Osteocyte (in vitro differentiated cells): Measurements from ENCODE around the gene CDH10. TPM values are rescaled to one million over a fixed set of nuclear protein-coding genes. Genes with fewer than 3 reads are reported as not detected.

Experiments used
- DNase-seq: peaks from one replicate; pipeline ENCODE4 v3.0.0; 2021; ENCODE audit warnings: mixed read lengths; ENCODE audit not compliant: unreplicated experiment; ENCODE audit errors: extremely low spot score
- H3K27ac Mint-ChIP-seq: one replicate; pipeline ENCODE4 v1.8.0; 2021; ENCODE audit warnings: mild to moderate bottlenecking, mixed read lengths; ENCODE audit not compliant: unreplicated experiment
- H3K27me3 Mint-ChIP-seq: one replicate; pipeline ENCODE4 v1.8.0; 2021; ENCODE audit warnings: mixed read lengths; ENCODE audit not compliant: unreplicated experiment
- H3K36me3 Mint-ChIP-seq: one replicate; pipeline ENCODE4 v1.8.0; 2021; ENCODE audit warnings: mixed read lengths; ENCODE audit not compliant: unreplicated experiment
- H3K4me1 Mint-ChIP-seq: one replicate; pipeline ENCODE4 v1.8.0; 2021; ENCODE audit warnings: mixed read lengths; ENCODE audit not compliant: unreplicated experiment
- H3K4me3 Mint-ChIP-seq: one replicate; pipeline ENCODE4 v1.8.0; 2021; ENCODE audit warnings: mild to moderate bottlenecking, moderate library complexity, mixed read lengths; ENCODE audit not compliant: unreplicated experiment
- H3K9me3 Mint-ChIP-seq: one replicate; pipeline ENCODE4 v1.8.0; 2021; ENCODE audit warnings: mixed read lengths; ENCODE audit not compliant: unreplicated experiment
- CTCF ChIP-seq: fragments of 200-600 bp; sonication (generic); IDR thresholded peaks from 2 replicates; pipeline ENCODE4 v1.5.0; 2021; ENCODE audit warnings: antibody characterized with exemption, mild to moderate bottlenecking, moderate library complexity
- total RNA-seq: library from RNA; stranded (reverse); gene quantifications from 2 replicates; pipeline ENCODE4 v1.2.1, GENCODE V29; 2021

The CDH10 gene
- total RNA-seq, 1 donor from 2014 or later, result not detected

GRCh38 chr5:24496268-24496667 is 148.5 kb downstream of the CDH10 start:
- Mint-ChIP-seq H3K36me3 (no peaks in the 10 kb centered on the region), H3K9me3 (no peaks in the 10 kb centered on the region), H3K4me1 (no peaks in the 10 kb centered on the region), H3K27me3 (no peaks in the 10 kb centered on the region), H3K27ac (no peak overlapping the region), H3K4me3 (no peak overlapping the region)
- no peak for TF ChIP-seq CTCF
- no peak for DNase-seq

GRCh38 chr5:24492229-24492628 is 152.5 kb downstream of the CDH10 start:
- Mint-ChIP-seq H3K9me3 (no peaks in the 10 kb centered on the region), H3K27ac (no peak overlapping the region), H3K4me1 (no peaks in the 10 kb centered on the region), H3K27me3 (no peaks in the 10 kb centered on the region), H3K4me3 (no peak overlapping the region), H3K36me3 (no peaks in the 10 kb centered on the region)
- TF ChIP-seq CTCF, result no peak
- no peak for DNase-seq

- no peak overlapping the region for H3K27ac Mint-ChIP-seq
- DNase-seq, result no peak
- no peak for TF ChIP-seq CTCF
- H3K9me3 Mint-ChIP-seq, result no peaks in the 10 kb centered on the region
- no peak overlapping the region for H3K4me3 Mint-ChIP-seq
- no peaks in the 10 kb centered on the region for H3K36me3 Mint-ChIP-seq
- H3K27me3 Mint-ChIP-seq, result no peaks in the 10 kb centered on the region
- H3K4me1 Mint-ChIP-seq, result no peaks in the 10 kb centered on the region
Observed at GRCh38 chr5:24491490-24491889, 153.3 kb downstream of the CDH10 start.

GRCh38 chr5:24487368-24488229 is 157.2 kb downstream of the CDH10 start:
- Mint-ChIP-seq H3K9me3 (no peaks in the 10 kb centered on the region), H3K27me3 (no peaks in the 10 kb centered on the region), H3K4me3 (no peak overlapping the region), H3K36me3 (no peaks in the 10 kb centered on the region), H3K4me1 (no peaks in the 10 kb centered on the region), H3K27ac (no peak overlapping the region)
- no peak for DNase-seq
- no peak for TF ChIP-seq CTCF

GRCh38 chr5:24480952-24481351 is 163.8 kb downstream of the CDH10 start:
- TF ChIP-seq CTCF, result no peak
- no peak overlapping the region for H3K27ac Mint-ChIP-seq
- H3K36me3 Mint-ChIP-seq, result no peaks in the 10 kb centered on the region
- no peaks in the 10 kb centered on the region for H3K27me3 Mint-ChIP-seq
- H3K4me1 Mint-ChIP-seq, result no peaks in the 10 kb centered on the region
- H3K4me3 Mint-ChIP-seq, result no peak overlapping the region
- no peak for DNase-seq
- peaks cover 12% of the 10 kb centered on the region for H3K9me3 Mint-ChIP-seq
